HFF-Myc (cell line): ENCODE data around the gene LRRC7.

Experiments used
- DNase-seq: peaks from one replicate; pipeline ENCODE4 v3.0.0-alpha.2; 2011; ENCODE audit warnings: low read depth; ENCODE audit errors: extremely low read depth
- H3K4me3 ChIP-seq: replicated peaks from 2 replicates; pipeline ENCODE4 v1.5.1; 2011; ENCODE audit warnings: low read depth, mild to moderate bottlenecking, control low read depth, low read length
- CTCF ChIP-seq: IDR thresholded peaks from 2 replicates; pipeline ENCODE4 v1.5.1; 2012; ENCODE audit warnings: mild to moderate bottlenecking, low read depth, low read length, control low read depth; ENCODE audit errors: missing control alignments

The LRRC7 gene

GRCh38 chr1:69567652-69568420 is at the start of gene LRRC7:
Gene LRRC7 (plus strand): TSS chr1:69567922. CDS start chr1:69568640, 718 bp downstream.
- DNase-seq, result no peak
- peak within 1 kb of the TSS; percentile 14 for H3K4me3 ChIP-seq
- TF ChIP-seq CTCF, result no peak

- DNase-seq, result no peak
- no peak overlapping the region for H3K4me3 ChIP-seq
- no peak for TF ChIP-seq CTCF
Measured at GRCh38 chr1:69519006-69519405, 48.7 kb upstream of the LRRC7 start.

DNA sequence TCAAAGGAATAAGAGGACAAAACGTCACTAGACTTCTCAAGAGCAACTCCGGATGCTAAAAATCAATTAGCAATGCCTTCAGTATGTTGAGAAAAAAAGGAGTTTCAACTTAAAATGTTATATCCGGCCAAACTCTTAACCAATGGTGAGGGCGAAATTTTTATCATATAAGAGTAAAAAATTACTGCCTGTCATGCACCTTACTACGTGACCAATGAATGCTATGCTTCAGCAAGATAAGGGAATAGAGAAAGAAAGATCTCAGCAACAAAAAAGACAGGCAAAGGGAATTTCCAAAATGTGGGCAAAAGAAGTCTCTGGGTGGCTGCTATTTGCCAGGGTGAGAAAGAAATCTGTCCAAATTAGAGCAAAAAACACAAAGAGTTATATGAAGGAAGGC is 47.4 kb upstream of the LRRC7 start:
- no peak for TF ChIP-seq CTCF
- H3K4me3 ChIP-seq, result no peak overlapping the region
- DNase-seq, result no peak

GRCh38 chr1:69523032-69523431 is 44.7 kb upstream of the LRRC7 start:
- H3K4me3 ChIP-seq, result no peak overlapping the region
- no peak for TF ChIP-seq CTCF
- peak; percentile 33 for DNase-seq

DNA sequence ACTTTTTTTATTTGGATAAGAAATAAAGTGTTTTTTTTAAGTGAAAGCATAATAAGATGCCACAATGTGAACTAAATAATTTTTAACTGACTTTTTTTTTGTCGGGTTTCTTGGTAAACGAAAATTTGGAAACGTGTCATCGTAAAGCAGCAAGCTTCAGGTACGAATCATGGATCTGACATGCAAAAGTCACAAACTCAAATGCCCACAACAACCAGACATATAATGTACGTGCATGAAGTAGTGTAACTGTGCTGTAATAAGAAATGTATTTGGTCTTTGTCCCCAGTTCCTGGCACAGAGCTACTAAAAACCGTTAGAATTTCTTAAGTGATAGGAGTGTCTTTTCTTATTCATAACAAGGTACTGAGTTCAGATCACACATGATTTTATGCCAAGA is 44.3 kb upstream of the LRRC7 start:
- DNase-seq, result no peak
- no peak overlapping the region for H3K4me3 ChIP-seq
- TF ChIP-seq CTCF, result no peak

DNA sequence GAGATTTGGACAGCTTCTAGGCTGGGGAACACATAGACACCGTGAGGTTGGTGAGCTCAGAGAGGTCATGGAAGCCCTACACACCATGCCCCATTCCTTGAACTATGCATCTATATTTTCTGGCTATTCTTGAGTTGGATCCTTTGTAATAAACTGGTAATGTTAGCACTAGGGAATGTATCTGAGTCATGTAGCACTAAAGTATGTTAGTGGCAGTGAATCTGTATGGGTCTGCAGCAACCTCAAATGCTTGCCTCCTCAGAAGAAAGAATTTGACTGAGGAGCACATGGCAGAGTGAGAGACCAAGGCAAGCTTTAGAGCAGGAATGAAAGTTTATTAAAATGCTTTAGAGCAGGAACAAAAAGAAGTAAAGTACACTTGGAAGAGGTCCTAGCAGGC is 43.7 kb upstream of the LRRC7 start:
- no peak overlapping the region for H3K4me3 ChIP-seq
- TF ChIP-seq CTCF, result no peak
- DNase-seq, result no peak

DNA sequence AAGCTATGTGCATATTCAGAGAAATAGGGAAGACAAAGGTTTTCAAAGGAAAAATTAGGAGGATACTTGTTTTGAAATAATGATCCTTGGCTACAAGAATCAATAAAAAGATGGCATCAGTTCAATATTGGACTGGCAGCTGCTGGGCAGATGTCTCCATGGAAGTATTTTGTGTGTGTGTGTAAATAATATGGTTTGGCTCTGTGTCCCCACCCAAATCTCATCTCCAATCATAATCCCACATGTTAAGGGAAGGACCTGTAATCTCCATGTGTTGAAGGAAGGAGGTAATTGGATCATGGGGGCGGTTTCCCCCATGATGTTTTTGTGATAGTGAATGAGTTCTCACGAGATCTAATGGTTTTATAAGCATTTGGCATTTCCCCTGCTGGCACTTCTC is 40.4 kb upstream of the LRRC7 start:
- H3K4me3 ChIP-seq, result no peak overlapping the region
- no peak for DNase-seq
- TF ChIP-seq CTCF, result no peak
